Left colon (tissue), 2 donors: ENCODE results near the gene MUL1. TPM values are rescaled to one million over a fixed set of nuclear protein-coding genes. Genes with fewer than 3 reads are reported as not detected.
"Not testable (repeated sequence)": the region's sequence is repeated elsewhere in the genome, so short reads cannot be mapped to it uniquely, and the experiment has no call there.

Experiments used
- ATAC-seq: fragments of 200-7000 bp; cut with Tn5 transposase; one replicate; pipeline ENCODE4 v1.9.1; 2020; ENCODE audit warnings: mild to moderate bottlenecking, moderate library complexity
- DNase-seq, 2 donors: peaks; one replicate each; pipeline ENCODE4 v3.0.0-alpha.2; 2020
- intact Hi-C, 2 donors: fragments of 100-400 bp; cut with DNase I in 1 of 2; cut with micrococcal nuclease in 1 of 2; formaldehyde crosslinking; loops; one replicate each; pipeline versions ENCODE4 v1.11.2 to v1.14.0; 2022; cut with DNase I, micrococcal nuclease
- total RNA-seq, 2 donors: library from RNA; stranded (reverse); fragmentation: NEBNext Ultra II Directional; extraction: Animal tissue kit (Norgen Biotek cat#: 25700); gene quantifications; one replicate each; pipeline ENCODE4 v1.2.1, GENCODE V29; 2021
- donor health status: DM: no; HTN: no; CAD: no.
- donor health status: DM: yes; HTN: yes; CAD: no.

MUL1 gene
- total RNA-seq, 2 donors from 2014 or later: 37.9 to 43.3 TPM

DNA sequence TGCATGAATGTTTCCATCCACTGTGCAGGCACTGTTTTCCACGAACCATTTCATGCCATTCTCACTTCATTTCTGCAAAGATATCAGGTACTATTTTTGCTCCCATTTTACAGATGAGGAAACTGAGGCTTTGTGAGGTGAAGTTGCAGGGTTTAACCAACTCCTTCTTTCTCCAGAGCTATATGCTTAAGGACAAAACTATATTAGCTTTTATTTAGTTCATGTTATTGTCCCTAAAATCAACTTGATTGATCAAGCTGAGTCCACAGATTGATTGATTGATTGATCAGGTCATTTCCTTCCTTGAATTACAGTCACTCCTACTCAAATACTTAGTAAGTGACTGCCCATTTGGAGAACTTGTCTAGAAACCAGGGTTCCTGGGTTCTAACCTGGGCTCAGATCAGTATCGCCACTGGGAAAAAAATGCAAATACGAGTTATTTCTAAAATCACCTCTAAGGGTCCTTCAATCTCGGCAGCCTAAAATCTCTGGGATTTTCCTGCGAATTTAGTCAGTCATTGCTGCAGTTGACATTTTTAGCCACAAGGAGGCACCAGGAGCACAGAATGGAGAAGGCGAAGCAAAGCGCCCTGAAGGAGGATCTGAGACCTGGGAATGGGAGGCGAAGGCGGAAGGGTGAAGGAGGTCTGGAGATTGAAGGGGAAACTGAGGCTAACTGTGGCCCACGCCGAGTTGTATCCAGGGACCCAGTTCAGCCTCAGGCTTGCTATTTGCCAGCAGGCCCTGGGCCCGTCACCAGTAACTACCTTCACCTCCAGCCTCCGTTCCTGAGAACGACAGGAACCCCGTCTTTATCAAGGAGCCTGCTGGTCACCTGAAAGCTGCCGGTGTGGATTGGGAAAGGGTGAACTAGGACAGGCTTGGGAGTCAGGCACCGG, 14.3 kb upstream of the MUL1 start:
- intact Hi-C loops: loop anchor here (5.0 kb wide), 2 partner anchors 115 to 120 kb away; no protein-coding TSS in a partner anchor
- ATAC-seq (peak; percentile 85), DNase-seq (peak; percentile 60 to 84)

DNA sequence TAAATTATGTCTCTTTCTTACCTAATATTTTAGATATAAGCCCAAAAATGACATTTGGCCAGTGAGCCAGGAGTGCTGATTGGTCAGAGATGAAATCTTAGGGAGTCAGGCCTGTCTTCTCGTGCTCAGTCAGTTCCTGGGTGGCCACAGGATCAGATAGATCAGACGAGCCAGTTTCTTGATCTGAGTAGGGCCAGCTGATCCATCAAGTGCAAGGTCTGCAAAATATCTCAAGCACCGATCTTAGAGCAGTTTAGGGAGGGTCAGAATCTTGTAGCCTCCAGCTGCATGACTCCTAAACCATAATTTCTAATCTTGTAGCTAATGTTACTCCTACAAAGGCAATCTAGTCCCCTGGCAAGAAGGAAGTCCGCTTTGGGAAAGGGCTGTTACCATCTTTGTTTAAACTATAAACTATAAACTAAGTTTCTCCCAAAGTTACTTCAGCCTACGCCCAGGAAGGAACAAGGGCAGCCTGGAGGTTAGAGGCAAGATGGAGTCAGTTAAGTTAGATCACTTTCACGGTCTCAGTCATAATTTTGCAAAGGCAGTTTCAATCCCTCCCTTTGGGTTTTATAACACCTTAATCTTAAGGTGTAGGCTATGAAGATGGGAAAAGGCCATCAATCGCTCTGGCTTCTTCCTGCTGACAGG, 11.8 kb upstream of the MUL1 start:
- intact Hi-C loops: loop anchor here (5.0 kb wide), 2 partner anchors 118 to 123 kb away; no protein-coding TSS in a partner anchor
- not testable (repeated sequence) for ATAC-seq

DNA sequence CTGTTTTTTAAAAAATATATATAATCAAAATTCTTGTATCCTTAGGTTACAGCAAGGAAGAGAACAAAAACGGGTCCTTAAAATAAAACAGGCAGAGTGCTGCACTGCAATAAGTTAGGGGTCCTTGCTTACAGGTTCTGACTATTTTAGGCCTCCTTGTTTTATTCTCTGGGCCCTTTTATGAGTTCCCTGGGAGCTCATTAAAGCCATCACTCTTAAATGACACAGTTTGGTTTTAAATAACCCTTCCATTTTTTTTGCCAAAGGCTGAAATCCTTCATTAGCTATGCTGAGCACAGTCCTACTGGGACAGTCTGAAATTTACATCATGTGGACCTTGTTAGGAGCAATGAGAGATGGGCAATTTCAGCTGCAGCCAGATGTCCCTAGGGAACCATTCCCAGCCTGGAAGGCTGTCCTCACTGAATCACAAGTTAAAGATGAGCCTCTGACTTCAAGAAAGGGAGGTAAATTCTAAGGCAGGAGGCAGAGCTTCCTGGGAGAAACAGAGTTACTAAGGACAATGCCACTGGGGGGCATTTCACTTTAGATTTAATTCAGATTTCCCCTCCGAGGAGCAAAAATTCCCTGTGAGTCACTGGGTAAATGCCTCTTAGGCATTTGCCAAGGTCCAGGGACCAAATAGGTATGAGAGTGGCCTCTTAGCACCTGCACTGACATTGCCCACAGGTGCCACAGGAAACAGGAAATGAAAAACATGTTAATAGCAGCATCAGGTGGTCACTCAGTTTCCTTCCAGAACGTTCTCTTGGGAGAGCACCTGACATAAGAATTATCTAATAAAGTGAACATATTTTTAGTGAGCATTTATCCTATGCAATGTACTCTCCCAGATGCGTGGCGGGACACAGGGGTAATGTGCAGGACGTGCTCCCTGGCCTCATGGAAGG, 3.8 kb upstream of the MUL1 start:
- no peak for DNase-seq
- intact Hi-C loops: no loop called here
- no peak for ATAC-seq

More for the DNA sequence above, 11.8 kb upstream of the MUL1 start:
- not testable (repeated sequence) for DNase-seq

DNA sequence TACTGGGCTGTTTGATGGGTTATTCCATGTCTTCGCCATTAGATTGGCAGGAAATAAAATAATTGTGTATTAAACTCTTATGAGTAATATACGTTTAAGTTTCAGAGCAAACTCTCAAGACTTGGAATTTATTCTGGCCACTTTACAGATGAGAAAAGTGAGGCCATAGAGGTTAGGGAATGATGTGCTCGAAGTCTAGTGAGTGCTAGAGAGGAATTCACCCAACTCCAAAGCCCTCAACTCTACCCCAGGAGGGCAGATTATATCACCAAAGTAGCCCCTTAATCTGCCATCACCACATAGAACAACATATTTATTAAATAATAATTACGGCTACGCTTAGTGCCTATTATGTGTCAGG, 440 bp upstream of the MUL1 start:
- DNase-seq: no peak
- intact Hi-C loops: no loop called here
- ATAC-seq: no peak

DNA sequence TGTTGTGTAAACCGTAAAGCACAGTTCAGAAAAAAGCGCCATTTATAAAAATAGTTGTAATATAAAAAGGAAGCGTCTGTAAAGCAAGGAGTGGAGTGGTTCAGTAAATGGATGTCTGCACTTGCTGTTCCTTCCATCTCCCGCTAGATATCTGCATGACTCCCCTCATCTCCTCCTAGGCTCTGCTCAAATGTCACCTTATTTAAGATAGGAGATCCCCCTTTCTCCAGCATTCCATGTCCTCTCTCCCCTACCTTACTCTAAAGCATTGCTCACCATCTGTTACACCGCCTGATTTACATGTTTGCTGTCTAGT, 745 bp downstream of the MUL1 start:
- intact Hi-C loops: no loop called here
- ATAC-seq (peak; percentile 27), DNase-seq (no peak)

DNA sequence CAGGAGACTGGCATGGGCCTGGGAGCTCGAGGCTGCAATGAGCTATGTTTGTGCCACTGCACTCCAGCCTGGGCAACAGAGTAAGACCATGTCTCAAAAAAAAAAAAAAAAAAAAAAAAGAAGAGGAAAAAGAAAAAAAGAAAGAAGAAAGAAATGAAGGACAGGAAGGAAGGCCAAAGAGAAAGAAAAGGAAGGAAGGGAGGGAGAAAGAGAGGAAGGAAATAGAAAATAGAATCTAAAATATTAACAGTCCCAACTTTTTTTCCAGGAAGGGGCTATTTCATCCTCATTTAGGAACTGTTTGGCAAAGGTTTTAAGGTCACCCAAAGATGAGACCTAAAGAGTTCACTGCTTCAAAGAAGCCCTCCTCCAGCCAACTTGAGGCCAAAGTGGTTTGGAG, 2.5 kb downstream of the MUL1 start:
- DNase-seq (no peak), ATAC-seq (no peak)
- intact Hi-C loops: no loop called here

DNA sequence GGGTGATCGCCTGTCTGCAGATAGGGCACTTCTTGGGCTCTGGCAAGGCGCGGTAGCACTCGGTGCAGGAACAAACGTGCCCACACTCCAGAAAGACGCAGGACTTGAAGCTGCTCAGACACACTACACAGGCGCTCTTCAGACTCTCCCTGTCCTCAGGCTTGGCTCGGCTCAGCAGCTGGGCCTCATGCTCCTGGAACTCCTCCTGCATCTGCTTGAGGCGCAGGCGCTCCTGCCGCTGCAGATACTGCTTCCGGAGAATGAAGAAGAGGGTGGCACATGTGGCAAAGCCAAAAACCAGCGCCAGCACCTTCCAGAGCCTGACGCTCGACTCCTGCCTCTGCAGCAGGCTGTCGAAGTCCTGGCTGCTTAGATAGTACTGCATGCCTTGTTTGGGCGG, 7.2 kb downstream of the MUL1 start:
- intact Hi-C loops: no loop called here
- no peak for ATAC-seq
- DNase-seq: no peak

DNA sequence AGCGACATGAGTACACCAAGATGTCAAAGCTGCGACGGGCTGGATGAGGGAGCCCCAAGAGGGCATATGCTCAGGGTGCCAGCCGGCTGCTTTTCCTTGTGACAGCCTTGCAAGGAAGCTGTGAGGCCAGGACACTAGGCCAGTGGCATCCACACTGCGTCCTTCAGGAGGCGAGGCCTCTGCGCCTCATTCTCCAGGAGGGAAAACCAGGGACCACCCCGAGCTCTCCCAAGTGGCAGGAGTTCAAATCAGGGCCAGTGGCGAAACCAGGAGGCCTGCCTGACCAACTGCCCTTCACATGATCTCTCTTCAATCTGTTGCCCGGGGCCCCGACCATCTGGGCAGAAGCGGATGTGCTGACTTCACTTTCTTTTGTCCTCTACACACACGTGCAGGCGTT, 8.2 kb downstream of the MUL1 start:
- ATAC-seq: no peak
- intact Hi-C loops: loop anchor here (5.0 to 10.0 kb wide), 2 partner anchors 582 to 585 kb away; no protein-coding TSS in a partner anchor

DNA sequence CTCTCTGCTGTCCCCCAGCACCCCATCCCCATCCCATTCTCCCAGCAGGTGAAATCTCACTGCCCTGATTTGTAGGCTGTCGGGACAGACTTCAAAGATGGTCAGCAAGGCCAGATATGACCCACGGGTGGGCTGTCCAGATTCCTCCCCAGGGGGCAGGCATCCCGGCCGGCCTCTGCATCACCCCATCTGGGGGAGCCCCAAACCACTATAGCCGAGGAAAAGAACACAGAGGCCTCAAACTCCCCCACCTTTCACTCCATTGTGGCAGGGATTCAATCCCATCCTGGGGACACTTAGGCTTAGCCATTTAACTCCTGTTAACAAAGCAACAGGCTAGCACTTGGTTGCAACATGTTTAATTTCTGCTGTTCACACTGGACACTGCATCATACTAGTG, 8.8 kb downstream of the MUL1 start:
- no peak for ATAC-seq
- intact Hi-C loops: loop anchor here (5.0 to 10.0 kb wide), 2 partner anchors 582 to 584 kb away; no protein-coding TSS in a partner anchor
- no peak for DNase-seq

More for the DNA sequence above, 8.2 kb downstream of the MUL1 start:
- no peak for DNase-seq

DNA sequence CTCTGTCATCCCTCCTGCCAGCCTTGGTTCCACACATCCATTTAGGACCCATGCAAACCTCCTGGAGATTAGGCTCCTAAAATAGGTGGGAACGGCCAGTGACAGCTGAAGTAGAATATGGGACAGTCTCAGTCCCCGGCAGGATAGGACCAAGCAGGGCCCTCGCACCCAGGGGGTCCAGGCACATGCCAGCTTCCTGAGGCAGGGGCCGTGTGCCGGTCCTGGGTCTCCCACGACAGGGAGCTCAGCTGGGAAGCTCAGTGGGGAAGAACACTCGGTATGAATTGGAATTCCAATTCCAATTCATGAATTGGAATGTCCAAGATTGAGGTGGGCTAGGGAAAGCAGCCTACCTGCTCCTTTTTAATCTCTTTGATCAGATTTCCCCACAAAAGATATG, 9.8 kb downstream of the MUL1 start:
- ATAC-seq (no peak), DNase-seq (no peak)
- intact Hi-C loops: loop anchor here (5.0 to 10.0 kb wide), 2 partner anchors 581 to 583 kb away; no protein-coding TSS in a partner anchor

DNA sequence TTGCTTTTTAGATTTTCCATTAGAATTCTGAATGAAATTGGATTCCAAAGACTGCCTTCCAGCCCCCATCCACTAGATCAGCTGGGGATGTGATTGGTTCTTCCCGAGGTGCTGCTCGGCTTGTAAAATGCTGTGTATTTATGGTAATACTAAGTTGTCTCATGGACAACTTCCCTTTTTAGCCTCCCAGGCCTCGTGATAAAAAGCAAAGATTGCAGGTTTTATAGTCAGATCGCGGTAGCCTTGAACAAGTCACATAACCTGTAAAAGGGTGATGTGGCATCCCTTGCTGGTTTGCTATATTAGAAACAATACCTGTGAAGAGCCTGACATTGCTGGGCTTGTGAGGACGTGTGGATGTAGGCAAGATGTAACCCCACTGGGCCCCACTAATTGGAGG, 10.4 kb downstream of the MUL1 start:
- ATAC-seq: no peak
- intact Hi-C loops: loop anchor here (2.0 to 10.0 kb wide), 3 partner anchors 283 to 583 kb away; no protein-coding TSS in a partner anchor
- DNase-seq: no peak

DNA sequence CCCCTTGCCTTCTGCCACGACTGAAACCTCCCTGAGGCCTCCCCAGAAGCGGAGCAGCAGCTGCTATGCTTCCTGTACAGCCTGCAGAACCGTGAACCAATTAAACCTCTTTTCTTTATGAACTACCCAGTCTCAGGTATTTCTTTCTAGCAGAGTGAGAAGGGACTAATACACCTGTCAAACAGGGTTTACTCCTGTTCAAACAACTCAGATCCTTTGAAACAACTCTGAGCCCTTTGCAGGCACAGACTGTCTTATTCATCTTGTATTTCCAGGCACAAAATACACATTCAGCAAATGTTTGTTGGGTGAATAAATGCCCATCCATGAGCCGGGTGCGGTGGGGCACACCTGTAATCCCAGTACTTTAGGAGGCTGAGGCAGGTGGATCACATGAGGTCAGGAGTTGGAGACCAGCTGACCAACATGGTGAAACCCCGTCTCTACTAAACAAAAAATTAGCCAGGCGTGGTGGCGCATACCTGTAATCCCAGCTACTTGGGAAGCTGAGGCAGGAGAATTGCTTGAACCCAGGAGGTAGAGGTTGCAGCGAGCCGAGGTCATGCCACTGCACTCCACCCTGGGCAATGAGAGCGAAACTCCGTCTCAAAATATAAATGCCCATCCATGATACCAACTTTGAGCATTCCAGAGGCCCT, 11.1 kb downstream of the MUL1 start:
- not testable (repeated sequence) for ATAC-seq, DNase-seq
- intact Hi-C loops: loop anchor here (2.0 to 10.0 kb wide), 3 partner anchors 282 to 582 kb away; no protein-coding TSS in a partner anchor

DNA sequence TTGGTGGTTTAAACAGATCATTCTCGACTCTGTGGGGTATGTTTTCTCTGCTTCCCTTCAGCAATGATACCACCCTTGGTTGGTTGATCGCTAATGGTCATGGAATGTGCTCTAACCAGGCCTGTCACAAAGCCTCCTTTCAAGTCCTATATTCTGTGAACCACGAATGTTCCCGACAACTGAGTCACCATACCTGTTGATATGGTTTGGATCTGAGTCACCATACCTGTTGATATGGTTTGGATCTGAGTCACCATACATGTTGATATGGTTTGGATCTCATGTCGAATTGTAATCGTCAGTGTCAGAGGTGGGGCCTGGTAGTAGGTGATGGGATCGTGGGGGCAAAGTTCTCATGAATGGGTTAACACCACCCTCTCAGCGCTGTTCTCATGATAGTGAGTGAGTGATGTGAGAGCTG, 11.7 kb downstream of the MUL1 start:
- intact Hi-C loops: loop anchor here (2.0 to 10.0 kb wide), 3 partner anchors 281 to 581 kb away; no protein-coding TSS in a partner anchor
- DNase-seq (no peak), ATAC-seq (no peak)

DNA sequence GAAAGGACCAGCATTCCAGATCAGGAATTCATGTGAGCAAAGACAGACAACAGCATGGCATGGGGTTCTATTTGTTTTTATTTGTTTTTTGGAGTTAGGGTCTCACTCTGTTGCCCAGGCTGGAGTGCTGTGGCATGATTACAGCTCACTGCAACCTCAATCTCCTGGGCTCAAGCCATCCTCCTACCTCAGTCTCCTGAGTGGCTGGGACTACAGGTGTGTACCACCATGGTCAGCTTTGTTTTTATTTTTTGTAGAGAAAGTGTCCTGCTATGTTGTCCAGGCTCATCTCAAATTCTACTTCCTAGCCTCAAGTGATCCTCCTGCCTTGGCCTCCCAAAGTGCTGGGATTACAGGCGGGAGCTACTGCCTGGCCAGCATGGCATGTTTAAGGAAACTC, 12.3 kb downstream of the MUL1 start:
- intact Hi-C loops: loop anchor here (2.0 to 10.0 kb wide), 3 partner anchors 281 to 581 kb away; no protein-coding TSS in a partner anchor
- DNase-seq (no peak), ATAC-seq (no peak)

DNA sequence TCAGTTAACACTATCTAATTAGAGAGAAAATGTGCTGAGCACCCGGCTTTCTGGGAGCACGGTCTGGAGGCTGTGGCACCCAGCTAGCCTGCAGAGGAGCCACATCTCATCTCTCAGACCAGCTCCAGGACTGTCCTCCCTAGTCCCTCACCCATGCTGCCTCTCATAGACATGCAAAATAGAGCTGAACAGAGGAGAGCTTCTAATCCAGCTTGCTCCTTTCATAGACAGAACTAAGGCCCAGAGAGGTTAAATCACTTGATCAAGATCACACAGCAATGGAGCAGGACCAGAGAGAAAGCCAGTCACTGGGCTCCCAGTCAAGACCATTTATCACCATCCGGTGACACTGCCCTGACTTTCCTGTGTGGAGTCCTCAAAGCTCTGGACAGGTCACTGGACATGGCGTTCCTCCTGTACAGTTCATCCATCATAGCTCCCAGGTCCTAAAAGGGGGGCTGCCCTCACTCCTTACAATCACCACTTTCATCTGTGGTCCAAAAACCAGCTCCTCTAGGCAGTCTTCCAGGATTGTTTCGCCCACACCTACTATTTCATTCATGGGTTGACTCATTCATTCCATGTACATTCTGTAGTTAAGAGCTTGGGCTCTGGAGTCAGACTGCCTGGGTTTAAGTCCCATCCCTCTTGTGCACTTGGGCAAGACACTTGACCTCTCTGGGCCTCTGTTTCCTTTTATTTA, 13.2 kb downstream of the MUL1 start:
- intact Hi-C loops: loop anchor here (5.0 to 10.0 kb wide), 3 partner anchors 127 to 580 kb away; no protein-coding TSS in a partner anchor
- DNase-seq (no peak), ATAC-seq (no peak)

DNA sequence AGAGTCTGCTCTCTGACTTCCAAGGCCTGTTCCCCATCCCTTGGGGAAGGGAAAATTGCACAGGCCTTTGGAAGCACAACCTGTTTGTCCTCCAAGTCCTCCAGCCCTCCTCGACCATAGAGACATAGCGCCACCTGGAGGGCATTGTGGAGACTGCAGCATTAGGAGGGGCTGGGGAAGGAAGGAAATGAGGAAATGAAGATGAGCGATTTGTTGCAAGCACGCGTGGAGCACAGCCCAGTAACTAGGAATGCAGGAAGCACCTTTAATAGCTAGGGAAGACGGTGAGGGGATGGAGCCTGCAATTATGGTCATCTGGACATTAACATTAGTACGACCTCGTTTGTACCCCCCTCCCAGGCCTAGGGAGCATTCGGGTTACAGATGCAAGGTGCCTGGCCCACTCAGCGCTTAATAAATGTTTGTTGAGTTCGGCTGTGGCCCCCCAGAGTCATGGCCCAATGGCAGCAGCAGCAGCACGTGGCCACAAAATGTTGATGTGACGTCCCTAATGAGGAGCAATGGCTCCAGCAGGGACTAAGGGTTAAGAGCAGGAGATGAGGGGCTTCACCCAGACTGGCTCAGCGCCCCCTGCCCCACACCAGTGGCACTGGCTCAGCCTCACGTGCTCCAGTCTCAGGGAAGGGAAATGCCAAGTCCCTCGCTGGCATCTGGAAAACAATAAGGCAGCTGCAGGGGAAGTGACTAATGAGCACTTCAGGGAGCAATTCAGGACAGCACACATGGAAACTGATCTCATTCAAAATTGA, 13.9 kb downstream of the MUL1 start:
- peak; percentile 85 for ATAC-seq
- peak; percentile 77 to 90 for DNase-seq
- intact Hi-C loops: loop anchor here (5.0 to 10.0 kb wide), 2 partner anchors 127 to 579 kb away; no protein-coding TSS in a partner anchor

DNA sequence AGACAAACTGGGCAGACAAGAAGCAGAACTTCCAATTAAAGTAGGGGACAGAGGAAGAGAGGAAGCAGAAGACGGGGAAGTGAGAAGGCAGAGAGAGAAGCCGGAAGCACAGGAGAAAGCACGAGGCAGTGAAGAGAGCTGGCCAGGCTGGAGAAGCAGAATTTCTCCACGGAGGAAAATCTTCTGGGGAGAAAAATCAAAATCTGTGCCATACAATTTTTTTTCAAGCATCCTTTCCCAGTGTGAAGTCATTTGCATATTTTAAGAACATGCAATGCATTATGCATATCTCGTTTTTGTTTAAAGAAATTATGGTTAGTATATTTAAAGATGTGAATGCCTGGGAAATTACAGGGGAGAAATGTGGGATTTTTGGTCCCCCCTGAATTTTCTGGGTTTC, 14.6 kb downstream of the MUL1 start:
- no peak for DNase-seq
- intact Hi-C loops: loop anchor here (5.0 to 10.0 kb wide), 2 partner anchors 126 to 579 kb away; no protein-coding TSS in a partner anchor
- ATAC-seq: no peak
